ENCODE measurements around the gene CLDN3. TPM values are rescaled to one million over a fixed set of nuclear protein-coding genes. Genes with fewer than 3 reads are reported as not detected.
"Not testable (repeated sequence)": the region's sequence is repeated elsewhere in the genome, so short reads cannot be mapped to it uniquely, and the experiment has no call there.

CLDN3 gene
- total RNA-seq, 2 experiments from 2014 or later: not detected

- peak; percentile 83 for DNase-seq
- H3K4me3 Mint-ChIP-seq: no peak overlapping the region
- H3K27me3 Mint-ChIP-seq: no peaks in the 10 kb centered on the region
- H3K36me3 Mint-ChIP-seq: peaks cover 2% of the 10 kb centered on the region
- H3K4me1 Mint-ChIP-seq: peaks cover 5% of the 10 kb centered on the region
- no peaks in the 10 kb centered on the region for H3K9me3 Mint-ChIP-seq
- peak overlapping the region; percentile 3 for H3K27ac Mint-ChIP-seq
Measured at GRCh38 chr7:73734619-73735527, 35.2 kb downstream of the CLDN3 start.

- Mint-ChIP-seq H3K4me3 (no peak overlapping the region), H3K36me3 (no peaks in the 10 kb centered on the region), H3K27ac (no peak overlapping the region), H3K4me1 (peaks cover 2% of the 10 kb centered on the region), H3K9me3 (no peaks in the 10 kb centered on the region), H3K27me3 (peaks cover 9% of the 10 kb centered on the region)
- no peak for DNase-seq
Measured at GRCh38 chr7:73732397-73732796, 37.7 kb downstream of the CLDN3 start.

GRCh38 chr7:73730485-73730884 lies 39.6 kb downstream of the CLDN3 start:
- Mint-ChIP-seq H3K27me3 (peaks cover 9% of the 10 kb centered on the region), H3K4me3 (no peak overlapping the region), H3K27ac (no peak overlapping the region), H3K9me3 (no peaks in the 10 kb centered on the region), H3K36me3 (no peaks in the 10 kb centered on the region), H3K4me1 (no peaks in the 10 kb centered on the region)
- no peak for DNase-seq

- Mint-ChIP-seq H3K4me1 (no peaks in the 10 kb centered on the region), H3K9me3 (no peaks in the 10 kb centered on the region), H3K4me3 (no peak overlapping the region), H3K27ac (no peak overlapping the region), H3K27me3 (peaks cover 9% of the 10 kb centered on the region), H3K36me3 (no peaks in the 10 kb centered on the region)
- no peak for DNase-seq
Measured at GRCh38 chr7:73728551-73728950, 41.5 kb downstream of the CLDN3 start.

- no peak overlapping the region for H3K27ac Mint-ChIP-seq
- H3K36me3 Mint-ChIP-seq: no peaks in the 10 kb centered on the region
- H3K4me3 Mint-ChIP-seq: no peak overlapping the region
- no peaks in the 10 kb centered on the region for H3K9me3 Mint-ChIP-seq
- H3K27me3 Mint-ChIP-seq: peaks cover 9% of the 10 kb centered on the region
- H3K4me1 Mint-ChIP-seq: no peaks in the 10 kb centered on the region
- no peak for DNase-seq
Measured at GRCh38 chr7:73727952-73728351, 42.1 kb downstream of the CLDN3 start.

- Mint-ChIP-seq H3K36me3 (no peaks in the 10 kb centered on the region), H3K9me3 (no peaks in the 10 kb centered on the region), H3K4me3 (no peak overlapping the region), H3K27me3 (peaks cover 15% of the 10 kb centered on the region), H3K27ac (no peak overlapping the region), H3K4me1 (no peaks in the 10 kb centered on the region)
- no peak for DNase-seq
Measured at GRCh38 chr7:73726083-73726466, 44.0 kb downstream of the CLDN3 start.

- H3K9me3 Mint-ChIP-seq: no peaks in the 10 kb centered on the region
- H3K4me3 Mint-ChIP-seq: no peak overlapping the region
- no peak overlapping the region for H3K27ac Mint-ChIP-seq
- no peaks in the 10 kb centered on the region for H3K36me3 Mint-ChIP-seq
- peaks cover 2% of the 10 kb centered on the region for H3K4me1 Mint-ChIP-seq
- H3K27me3 Mint-ChIP-seq: peaks cover 22% of the 10 kb centered on the region
- DNase-seq: no peak
Measured at GRCh38 chr7:73723813-73724212, 46.3 kb downstream of the CLDN3 start.

GRCh38 chr7:73722785-73723184 lies 47.3 kb downstream of the CLDN3 start:
- H3K4me1 Mint-ChIP-seq: peaks cover 10% of the 10 kb centered on the region
- no peaks in the 10 kb centered on the region for H3K36me3 Mint-ChIP-seq
- DNase-seq: no peak
- H3K27me3 Mint-ChIP-seq: peaks cover 13% of the 10 kb centered on the region
- no peak overlapping the region for H3K4me3 Mint-ChIP-seq
- H3K27ac Mint-ChIP-seq: no peak overlapping the region
- no peaks in the 10 kb centered on the region for H3K9me3 Mint-ChIP-seq

GRCh38 chr7:73722182-73722581 lies 47.9 kb downstream of the CLDN3 start:
- H3K9me3 Mint-ChIP-seq, H3K4me3 Mint-ChIP-seq, H3K36me3 Mint-ChIP-seq, H3K27ac Mint-ChIP-seq, DNase-seq: not testable (repeated sequence)
- Mint-ChIP-seq H3K4me1 (peaks cover 15% of the 10 kb centered on the region), H3K27me3 (peaks cover 13% of the 10 kb centered on the region)

GRCh38 chr7:73721377-73721817 lies 48.7 kb downstream of the CLDN3 start:
- Mint-ChIP-seq H3K4me3 (no peak overlapping the region), H3K27me3 (peaks cover 13% of the 10 kb centered on the region), H3K4me1 (peaks cover 17% of the 10 kb centered on the region), H3K27ac (no peak overlapping the region), H3K36me3 (no peaks in the 10 kb centered on the region), H3K9me3 (no peaks in the 10 kb centered on the region)
- DNase-seq: no peak

GRCh38 chr7:73720443-73720842 lies 49.6 kb downstream of the CLDN3 start:
- H3K27me3 Mint-ChIP-seq: peaks cover 13% of the 10 kb centered on the region
- H3K36me3 Mint-ChIP-seq, H3K27ac Mint-ChIP-seq, H3K9me3 Mint-ChIP-seq, DNase-seq: not testable (repeated sequence)
- peaks cover 23% of the 10 kb centered on the region for H3K4me1 Mint-ChIP-seq
- peak overlapping the region; percentile 68 for H3K4me3 Mint-ChIP-seq

- no peak for DNase-seq
- Mint-ChIP-seq H3K36me3 (no peaks in the 10 kb centered on the region), H3K4me1 (peaks cover 23% of the 10 kb centered on the region), H3K9me3 (no peaks in the 10 kb centered on the region), H3K27ac (no peak overlapping the region), H3K27me3 (peaks cover 13% of the 10 kb centered on the region), H3K4me3 (peak overlapping the region; percentile 68)
Measured at GRCh38 chr7:73719806-73720169, 50.3 kb downstream of the CLDN3 start.

Other genes with a start within 250 kb of the CLDN3 start
- gene BAZ1B, start 248.0 kb downstream of the CLDN3 start, total RNA-seq: 100 to 1,000 TPM; 107 to 108 TPM
- 10 to 100 TPM; 65.6 to 66.2 TPM for gene BCL7B, start 212.6 kb downstream of the CLDN3 start, total RNA-seq
- gene TBL2, start 191.7 kb downstream of the CLDN3 start, total RNA-seq: 10 to 100 TPM; 30.4 to 32.2 TPM
- gene MLXIPL, start 145.7 kb downstream of the CLDN3 start, total RNA-seq: not detected
- gene VPS37D, start 102.4 kb downstream of the CLDN3 start, total RNA-seq: under 1 TPM; 0.44 to 0.45 TPM
- 10 to 100 TPM in 1 of 2 experiments, 1 to 10 TPM in 1; 9.5 to 10.7 TPM for gene DNAJC30, start 86.8 kb downstream of the CLDN3 start, total RNA-seq
- gene BUD23, start 86.7 kb downstream of the CLDN3 start, total RNA-seq: 100 to 1,000 TPM; 117 to 124 TPM
- gene STX1A, start 50.6 kb downstream of the CLDN3 start, total RNA-seq: 1 to 10 TPM; 4.9 TPM
- 10 to 100 TPM; 24.2 to 25.2 TPM for gene ABHD11, start 31.5 kb downstream of the CLDN3 start, total RNA-seq
- gene CLDN4, start 60.7 kb upstream of the CLDN3 start, total RNA-seq: under 1 TPM; 0.12 to 0.33 TPM
- under 1 TPM; 0.23 to 0.40 TPM for gene METTL27, start 72.2 kb upstream of the CLDN3 start, total RNA-seq
- not detected for gene TMEM270, start 90.9 kb upstream of the CLDN3 start, total RNA-seq

All from activated naive CD8-positive, alpha-beta T cell treated with anti-CD3 and anti-CD28 coated beads for 36 hours (primary cell).